ENCODE measurements around the gene STARD7.

DNA sequence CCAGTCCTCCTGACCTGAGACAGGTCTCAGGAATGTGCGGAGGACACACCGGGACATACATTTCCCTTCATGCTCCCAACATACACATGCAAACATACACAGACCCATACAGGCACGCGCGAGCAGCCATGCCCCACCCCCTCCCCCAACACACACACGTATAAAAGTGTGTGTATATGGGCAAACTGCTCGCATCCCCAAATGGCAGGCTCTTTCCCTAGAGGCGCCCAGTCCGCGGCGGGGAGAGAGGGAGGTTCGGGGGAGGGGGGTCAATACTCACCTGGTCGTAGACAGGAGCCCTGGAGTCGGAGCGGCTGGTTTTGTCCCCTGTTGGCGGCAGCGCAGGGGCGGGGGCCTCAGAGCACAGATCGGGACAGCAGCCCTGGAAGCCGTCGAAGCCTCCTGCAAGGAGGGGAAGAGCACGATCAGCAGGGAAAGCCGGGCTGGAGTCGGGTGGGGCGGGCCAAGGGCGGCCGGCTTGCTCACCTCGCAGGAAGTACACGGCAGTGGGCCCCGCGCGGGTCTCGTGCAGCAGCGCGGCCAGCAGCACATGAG, 64.1 kb downstream of the STARD7 start:
- TF ChIP-seq FOXA1 (IDR thresholded peaks at IDR 0.05) (no peak), FOXM1 (IDR thresholded peaks at IDR 0.05; ENCODE audit: borderline replicate concordance) (no peak), ELF4 (IDR thresholded peaks at IDR 0.05) (no peak), BHLHE40 (IDR thresholded peaks at IDR 0.05; ENCODE audit: borderline replicate concordance) (no peak), LEF1 (IDR thresholded peaks at IDR 0.05; ENCODE audit: borderline replicate concordance) (no peak), SP1 (IDR thresholded peaks at IDR 0.05) (no peak), L3MBTL2 (conservative IDR thresholded peaks at IDR 0.05) (peak; percentile 57), SUZ12 (IDR thresholded peaks at IDR 0.05) (no peak), NFRKB (IDR thresholded peaks at IDR 0.05) (no peak)
